Measurements from ENCODE around the gene DPP9.

GRCh38 chr19:4764393-4764660, 40.7 kb upstream of the DPP9 start:
- TF ChIP-seq CTCF (IDR thresholded peaks at IDR 0.05; ENCODE audit: insufficient read depth, low read length) (no peak), REST (IDR thresholded peaks at IDR 0.05; ENCODE audit: insufficient replicate concordance, low read depth) (no peak), POLR2AphosphoS5 (IDR thresholded peaks at IDR 0.05; ENCODE audit: low read depth) (no peak), SPI1 (IDR thresholded peaks at IDR 0.05; ENCODE audit: borderline replicate concordance, low read depth) (no peak), GABPA (IDR thresholded peaks at IDR 0.05; ENCODE audit: low read depth) (no peak)

Data from HL-60 (cell line).